ENCODE data around the gene DGAT2.

Gene DGAT2

GRCh38 chr11:75757651-75758050 is 10.9 kb upstream of the DGAT2 start:
- DNase-seq, result no peak

- no peak for DNase-seq
Measured at GRCh38 chr11:75759832-75760231, 8.7 kb upstream of the DGAT2 start.

GRCh38 chr11:75760243-75760642 is 8.3 kb upstream of the DGAT2 start:
- no peak for DNase-seq

GRCh38 chr11:75760710-75761493 is 7.7 kb upstream of the DGAT2 start:
- DNase-seq, result no peak

- DNase-seq, result no peak
Measured at GRCh38 chr11:75762158-75762557, 6.4 kb upstream of the DGAT2 start.

GRCh38 chr11:75762885-75763284 is 5.7 kb upstream of the DGAT2 start:
- no peak for DNase-seq

GRCh38 chr11:75763846-75764245 is 4.7 kb upstream of the DGAT2 start:
- no peak for DNase-seq

- no peak for DNase-seq
Measured at GRCh38 chr11:75765116-75765515, 3.5 kb upstream of the DGAT2 start.

GRCh38 chr11:75766443-75767227 is 1.9 kb upstream of the DGAT2 start:
- DNase-seq, result no peak

GRCh38 chr11:75767228-75767572 is 1.4 kb upstream of the DGAT2 start:
- DNase-seq, result no peak

- DNase-seq, result no peak
Measured at GRCh38 chr11:75767793-75768111, 826 bp upstream of the DGAT2 start.

GRCh38 chr11:75768909-75769771 is 562 bp downstream of the DGAT2 start:
- DNase-seq, result no peak

- DNase-seq, result no peak
Measured at GRCh38 chr11:75770102-75770501, 1.5 kb downstream of the DGAT2 start.

GRCh38 chr11:75771646-75772410 is 3.2 kb downstream of the DGAT2 start:
- DNase-seq, result no peak

- DNase-seq, result no peak
Measured at GRCh38 chr11:75773595-75774353, 5.2 kb downstream of the DGAT2 start.

GRCh38 chr11:75775056-75775455 is 6.5 kb downstream of the DGAT2 start:
- no peak for DNase-seq

GRCh38 chr11:75776546-75776945 is 8.0 kb downstream of the DGAT2 start:
- DNase-seq, result no peak

GRCh38 chr11:75777461-75778110 is 9.0 kb downstream of the DGAT2 start:
- no peak for DNase-seq

GRCh38 chr11:75778962-75779361 is 10.4 kb downstream of the DGAT2 start:
- no peak for DNase-seq

- no peak for DNase-seq
Measured at GRCh38 chr11:75779960-75780359, 11.4 kb downstream of the DGAT2 start.

- DNase-seq, result no peak
Measured at GRCh38 chr11:75780888-75781287, 12.3 kb downstream of the DGAT2 start.

GRCh38 chr11:75781296-75781695 is 12.7 kb downstream of the DGAT2 start:
- DNase-seq, result no peak
